ENCODE data around the gene ADIPOR1.

DNA sequence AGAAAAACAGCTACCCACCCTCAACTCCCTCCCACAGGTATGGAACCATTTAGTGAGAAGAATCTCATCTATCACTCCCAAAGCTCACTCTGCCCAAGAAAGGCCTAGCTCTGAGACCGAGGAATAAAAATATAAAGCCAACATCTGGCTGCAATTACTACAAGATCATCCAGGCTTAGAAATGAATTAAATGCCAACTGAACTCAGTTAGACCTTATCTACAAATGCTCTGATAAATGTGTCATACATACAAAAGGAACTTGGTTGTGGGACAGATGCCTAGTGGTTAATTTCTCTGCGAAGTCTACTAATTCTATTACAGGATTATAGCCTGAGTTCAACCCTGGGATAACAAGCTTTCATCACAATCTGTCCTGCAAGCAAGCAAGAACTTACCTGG, 6.7 kb downstream of the ADIPOR1 start:
- no peak for TF ChIP-seq POLR2A (IDR thresholded peaks at IDR 0.05)
- TF ChIP-seq, protein P1, sequence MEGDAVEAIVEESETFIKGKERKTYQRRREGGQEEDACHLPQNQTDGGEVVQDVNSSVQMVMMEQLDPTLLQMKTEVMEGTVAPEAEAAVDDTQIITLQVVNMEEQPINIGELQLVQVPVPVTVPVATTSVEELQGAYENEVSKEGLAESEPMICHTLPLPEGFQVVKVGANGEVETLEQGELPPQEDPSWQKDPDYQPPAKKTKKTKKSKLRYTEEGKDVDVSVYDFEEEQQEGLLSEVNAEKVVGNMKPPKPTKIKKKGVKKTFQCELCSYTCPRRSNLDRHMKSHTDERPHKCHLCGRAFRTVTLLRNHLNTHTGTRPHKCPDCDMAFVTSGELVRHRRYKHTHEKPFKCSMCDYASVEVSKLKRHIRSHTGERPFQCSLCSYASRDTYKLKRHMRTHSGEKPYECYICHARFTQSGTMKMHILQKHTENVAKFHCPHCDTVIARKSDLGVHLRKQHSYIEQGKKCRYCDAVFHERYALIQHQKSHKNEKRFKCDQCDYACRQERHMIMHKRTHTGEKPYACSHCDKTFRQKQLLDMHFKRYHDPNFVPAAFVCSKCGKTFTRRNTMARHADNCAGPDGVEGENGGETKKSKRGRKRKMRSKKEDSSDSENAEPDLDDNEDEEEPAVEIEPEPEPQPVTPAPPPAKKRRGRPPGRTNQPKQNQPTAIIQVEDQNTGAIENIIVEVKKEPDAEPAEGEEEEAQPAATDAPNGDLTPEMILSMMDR (IDR thresholded peaks at IDR 0.05) = no peak

All from Peyer's patch (tissue), 4 donors.